ENCODE data around the gene HACD1.

The HACD1 gene

GRCh38 chr10:17586821-17587234 is 30.3 kb downstream of the HACD1 start:
- DNase-seq (ENCODE audit: low read depth in 2 of 2, low spot score in 1 of 2): no peak

- DNase-seq (ENCODE audit: low read depth in 2 of 2, low spot score in 1 of 2): no peak
Observed at GRCh38 chr10:17585016-17585415, 32.2 kb downstream of the HACD1 start.

- no peak for DNase-seq (ENCODE audit: low read depth in 2 of 2, low spot score in 1 of 2)
Observed at GRCh38 chr10:17580885-17581284, 36.3 kb downstream of the HACD1 start.

GRCh38 chr10:17578603-17579002 is 38.6 kb downstream of the HACD1 start:
- DNase-seq (ENCODE audit: low read depth in 2 of 2, low spot score in 1 of 2): no peak

- no peak for DNase-seq (ENCODE audit: low read depth in 2 of 2, low spot score in 1 of 2)
Observed at GRCh38 chr10:17576768-17577167, 40.4 kb downstream of the HACD1 start.

DNA sequence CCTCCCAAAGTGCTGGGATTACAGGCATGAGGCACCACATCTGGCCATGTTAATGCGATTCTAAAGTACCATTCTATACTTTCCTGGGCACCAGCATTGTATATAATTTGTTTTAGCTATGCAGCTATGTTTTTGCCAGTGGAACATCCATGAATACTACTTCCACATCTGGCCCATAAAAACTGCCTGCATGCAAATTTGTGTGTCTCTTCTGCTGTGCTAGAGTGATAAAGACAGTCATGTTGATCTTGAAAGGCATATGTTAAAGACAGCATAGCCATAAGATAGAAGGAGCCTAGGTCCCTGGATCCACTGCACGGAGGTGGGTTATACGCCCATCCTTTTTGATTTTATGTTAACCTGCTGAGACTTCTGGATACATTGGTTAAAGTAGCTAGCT is 52.3 kb downstream of the HACD1 start:
- no peak for DNase-seq (ENCODE audit: low read depth in 2 of 2, low spot score in 1 of 2)

GRCh38 chr10:17563452-17563851 is 53.7 kb downstream of the HACD1 start:
- no peak for DNase-seq (ENCODE audit: low read depth in 2 of 2, low spot score in 1 of 2)

DNA sequence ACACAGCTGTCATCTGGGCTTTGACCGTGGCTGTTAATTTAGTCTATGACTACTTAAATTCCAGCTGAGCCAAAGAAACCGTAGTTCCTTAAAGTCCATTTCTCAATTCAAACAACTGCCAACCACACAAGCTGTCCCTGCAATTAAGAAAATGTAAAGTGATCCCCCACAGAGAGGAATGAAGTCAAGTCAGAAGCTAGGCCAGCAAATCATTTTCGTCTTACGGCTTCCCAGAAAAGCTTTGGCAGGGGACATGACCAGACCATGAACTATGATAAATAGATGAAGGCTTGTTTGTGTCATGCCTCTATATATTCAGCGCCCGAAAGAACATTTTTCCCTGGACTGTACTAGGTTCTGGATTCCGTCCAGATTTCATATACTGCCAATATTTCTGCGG is 54.6 kb downstream of the HACD1 start:
- DNase-seq (ENCODE audit: low read depth in 2 of 2, low spot score in 1 of 2): no peak

GRCh38 chr10:17561111-17561510 is 56.1 kb downstream of the HACD1 start:
- DNase-seq (ENCODE audit: low read depth in 2 of 2, low spot score in 1 of 2): no peak

DNA sequence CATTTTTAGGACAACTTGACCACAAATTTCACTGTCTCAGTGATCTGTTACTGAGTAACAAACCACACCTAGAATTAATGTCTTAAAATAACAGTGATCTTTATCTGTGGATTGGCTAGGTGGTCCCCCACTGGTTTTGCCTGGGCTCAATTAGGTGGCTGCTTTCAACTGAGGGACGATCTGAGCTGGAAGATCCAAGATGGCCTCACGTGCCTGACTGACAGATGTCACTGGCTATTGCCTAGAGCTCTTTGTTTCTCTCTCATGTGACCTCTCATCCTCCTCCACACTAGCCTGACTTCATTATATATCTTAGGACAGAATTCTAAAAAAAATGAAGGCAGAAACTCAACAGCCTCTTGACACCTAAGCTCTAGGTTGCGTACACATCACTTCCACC is 59.7 kb downstream of the HACD1 start:
- DNase-seq (ENCODE audit: low read depth in 2 of 2, low spot score in 1 of 2): no peak

DNA sequence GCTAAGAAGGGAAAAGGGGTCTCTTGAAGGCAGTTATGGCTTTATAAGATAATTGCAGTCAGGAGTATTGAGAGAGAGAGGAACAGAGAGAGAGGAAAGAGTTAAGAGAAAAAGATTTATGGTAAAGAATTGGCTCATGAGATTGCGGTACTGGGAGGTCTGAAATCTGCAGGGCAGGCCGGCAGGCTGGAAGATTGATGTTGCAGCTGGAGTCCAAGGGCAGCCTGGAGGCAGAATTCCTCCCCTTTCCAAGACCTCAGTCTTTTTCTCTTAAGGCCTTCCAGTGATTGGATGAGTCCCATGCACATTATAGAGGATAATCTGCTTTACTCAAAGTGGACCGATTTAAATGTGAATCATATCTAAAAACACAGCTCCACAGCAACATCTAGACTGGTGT is 68.4 kb downstream of the HACD1 start:
- no peak for DNase-seq (ENCODE audit: low read depth in 2 of 2, low spot score in 1 of 2)

DNA sequence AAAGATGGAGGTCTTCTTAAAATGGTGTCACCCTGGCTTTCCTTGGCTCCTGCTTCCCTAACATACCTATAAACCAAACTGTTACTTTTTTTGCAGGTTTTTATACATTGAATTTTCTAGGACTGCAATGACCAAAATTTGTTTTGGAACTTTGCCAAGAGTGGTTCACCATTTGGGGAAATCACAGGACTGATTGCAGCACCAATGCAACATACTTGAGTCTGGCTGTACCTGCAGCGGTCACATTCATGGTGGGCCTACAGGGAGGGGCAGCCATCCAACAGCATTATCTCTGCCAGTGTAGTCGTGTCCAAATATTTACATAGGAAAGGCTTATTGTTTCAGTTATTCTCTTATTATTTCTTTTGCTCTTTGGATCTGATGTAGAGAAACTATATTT is 69.0 kb downstream of the HACD1 start:
- DNase-seq (ENCODE audit: low read depth in 2 of 2, low spot score in 1 of 2): no peak

DNA sequence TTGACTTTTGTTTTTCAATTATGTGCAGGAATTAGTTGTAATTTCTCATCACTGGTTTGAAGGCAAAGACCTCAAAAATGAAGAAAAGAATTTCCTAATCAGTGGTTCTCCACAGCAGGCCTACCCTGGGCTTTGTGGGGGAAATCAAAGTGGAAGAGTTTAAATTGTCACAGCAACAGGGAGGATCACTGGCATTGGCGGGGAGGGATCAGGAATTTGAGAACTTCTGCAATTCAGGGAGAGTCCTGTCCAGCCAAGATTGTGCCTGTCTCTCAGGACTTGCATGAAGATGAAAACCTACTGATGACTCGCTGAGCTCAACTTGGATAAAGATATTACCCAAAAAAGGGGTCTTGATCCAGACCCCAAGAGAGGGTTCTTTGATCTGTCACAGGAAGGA is 70.1 kb downstream of the HACD1 start:
- DNase-seq (ENCODE audit: low read depth in 2 of 2, low spot score in 1 of 2): no peak

- DNase-seq (ENCODE audit: low read depth in 2 of 2, low spot score in 1 of 2): no peak
Observed at GRCh38 chr10:17544465-17544864, 72.7 kb downstream of the HACD1 start.
